ENCODE results near the gene TPPP3. TPM values are rescaled to one million over a fixed set of nuclear protein-coding genes. Genes with fewer than 3 reads are reported as not detected.

TPPP3 gene

GRCh38 chr16:67346341-67346740, 47.0 kb downstream of the TPPP3 start:
- no CpG with 5 or more reads among the region's 3 CpGs for WGBS (ENCODE audit: extremely low coverage, insufficient coverage, low lambda C conversion rate)
- Histone ChIP-seq H3K4me1 (ENCODE audit: control insufficient read depth, low read depth, low read length) (no peaks in the 10 kb centered on the region), H3K56ac (ENCODE audit: low read length) (no peak overlapping the region), H3K4me3 (ENCODE audit: low read length) (no peak overlapping the region), H3K23ac (ENCODE audit: low read length) (no peak overlapping the region), H3K4ac (ENCODE audit: low read depth, low read length) (no peak overlapping the region), H3K27ac (ENCODE audit: low read depth, low read length) (no peak overlapping the region), H3K27me3 (ENCODE audit: insufficient read depth, low read length, poor library complexity) (no peaks in the 10 kb centered on the region), H2AK5ac (ENCODE audit: low read length) (no peak overlapping the region), H2BK120ac (ENCODE audit: low read depth, low read length) (no peak overlapping the region), H3K79me2 (ENCODE audit: control insufficient read depth, insufficient read depth, low read length) (no peaks in the 10 kb centered on the region), H4K5ac (ENCODE audit: low read length) (no peak overlapping the region), H3K36me3 (ENCODE audit: control insufficient read depth, insufficient read depth, low read length) (no peaks in the 10 kb centered on the region), H3K4me2 (ENCODE audit: low read length) (no peak overlapping the region), H3K79me1 (ENCODE audit: low read length) (no peaks in the 10 kb centered on the region), H3K9ac (ENCODE audit: low read length) (no peak overlapping the region), H2BK15ac (replicated peaks; ENCODE audit: low read depth) (no peak overlapping the region), H4K8ac (ENCODE audit: low read depth, low read length) (no peak overlapping the region), H3K18ac (ENCODE audit: low read length) (no peak overlapping the region), H2BK5ac (ENCODE audit: low read length) (no peak overlapping the region)
- DNase-seq: no peak

DNA sequence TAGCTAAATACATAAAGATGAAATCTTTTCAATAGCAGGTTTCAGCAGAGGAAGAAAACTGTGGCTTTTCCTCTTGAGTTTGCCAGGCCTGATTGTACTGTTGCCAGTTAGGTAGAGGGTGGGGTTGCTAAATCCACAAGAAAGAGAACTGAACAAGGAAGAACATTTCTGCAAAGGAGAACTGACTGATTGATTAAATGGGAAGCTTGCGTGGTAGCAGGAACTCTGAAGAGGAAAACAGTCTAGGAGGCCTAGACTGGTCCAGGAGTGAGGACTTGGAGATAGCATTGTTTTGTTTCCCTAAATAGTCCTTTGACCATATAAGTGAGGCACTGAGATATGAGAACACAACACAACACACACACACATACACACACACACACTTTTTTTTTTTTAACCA, 47.9 kb downstream of the TPPP3 start:
- H3K4me2 ChIP-seq (ENCODE audit: low read length): no peak overlapping the region
- no CpG with 5 or more reads among the region's 1 CpG for WGBS (ENCODE audit: extremely low coverage, insufficient coverage, low lambda C conversion rate)
- no peaks in the 10 kb centered on the region for H3K4me1 ChIP-seq (ENCODE audit: control insufficient read depth, low read depth, low read length)
- H3K18ac ChIP-seq (ENCODE audit: low read length): no peak overlapping the region
- no peak overlapping the region for H3K4ac ChIP-seq (ENCODE audit: low read depth, low read length)
- DNase-seq: no peak
- H4K8ac ChIP-seq (ENCODE audit: low read depth, low read length): no peak overlapping the region
- no peak overlapping the region for H3K23ac ChIP-seq (ENCODE audit: low read length)
- no peak overlapping the region for H4K5ac ChIP-seq (ENCODE audit: low read length)
- H2AK5ac ChIP-seq (ENCODE audit: low read length): no peak overlapping the region
- no peaks in the 10 kb centered on the region for H3K36me3 ChIP-seq (ENCODE audit: control insufficient read depth, insufficient read depth, low read length)
- no peak overlapping the region for H3K27ac ChIP-seq (ENCODE audit: low read depth, low read length)
- H3K9ac ChIP-seq (ENCODE audit: low read length): no peak overlapping the region
- no peak overlapping the region for H2BK5ac ChIP-seq (ENCODE audit: low read length)
- no peak overlapping the region for H2BK15ac ChIP-seq (replicated peaks; ENCODE audit: low read depth)
- no peak overlapping the region for H3K4me3 ChIP-seq (ENCODE audit: low read length)
- H3K79me1 ChIP-seq (ENCODE audit: low read length): no peaks in the 10 kb centered on the region
- no peak overlapping the region for H2BK120ac ChIP-seq (ENCODE audit: low read depth, low read length)
- H3K56ac ChIP-seq (ENCODE audit: low read length): no peak overlapping the region
- H3K27me3 ChIP-seq (ENCODE audit: insufficient read depth, low read length, poor library complexity): no peaks in the 10 kb centered on the region
- H3K79me2 ChIP-seq (ENCODE audit: control insufficient read depth, insufficient read depth, low read length): no peaks in the 10 kb centered on the region

DNA sequence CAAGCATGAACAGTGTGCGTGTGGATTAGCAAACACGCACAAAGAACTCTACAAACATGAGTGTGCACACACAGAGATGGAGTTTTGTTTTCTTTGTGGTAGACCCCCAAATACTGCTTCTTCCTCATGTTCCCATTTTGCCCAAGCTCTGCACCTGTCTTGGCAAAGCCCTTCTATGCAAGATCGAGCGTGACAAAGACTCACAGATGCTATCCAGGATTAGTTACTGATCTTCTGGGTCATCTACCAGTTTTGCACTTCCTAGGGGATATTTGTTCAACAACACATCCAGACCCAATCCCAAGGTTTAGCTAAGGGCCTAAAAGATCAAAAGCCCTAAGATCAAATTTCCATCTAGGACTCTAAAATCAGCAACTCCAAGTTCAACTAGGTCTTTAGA, 50.7 kb downstream of the TPPP3 start:
- no CpG with 5 or more reads among the region's 4 CpGs for WGBS (ENCODE audit: extremely low coverage, insufficient coverage, low lambda C conversion rate)

DNA sequence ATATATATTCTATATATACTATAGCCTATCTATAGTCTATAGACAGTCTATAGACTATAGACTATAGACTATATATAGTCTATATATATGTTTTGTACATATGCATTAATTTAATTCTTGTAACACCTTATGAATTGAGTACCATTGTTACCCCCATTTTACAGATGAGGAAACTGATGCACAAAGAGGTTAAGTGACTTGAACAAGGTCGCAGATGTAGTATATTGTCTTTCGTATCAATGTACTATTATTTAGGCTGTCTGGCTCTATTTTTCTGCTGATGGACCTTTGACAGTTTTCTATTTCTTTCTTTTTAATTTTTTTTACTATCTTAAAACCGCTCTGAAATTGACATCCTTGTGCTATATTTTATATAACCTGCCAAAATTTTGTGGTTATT, 52.0 kb downstream of the TPPP3 start:
- H3K79me1 ChIP-seq (ENCODE audit: low read length): no peaks in the 10 kb centered on the region
- H3K4me1 ChIP-seq (ENCODE audit: control insufficient read depth, low read depth, low read length): no peaks in the 10 kb centered on the region
- no peak overlapping the region for H2AK5ac ChIP-seq (ENCODE audit: low read length)
- H4K5ac ChIP-seq (ENCODE audit: low read length): no peak overlapping the region
- no CpG with 5 or more reads among the region's 3 CpGs for WGBS (ENCODE audit: extremely low coverage, insufficient coverage, low lambda C conversion rate)
- no peaks in the 10 kb centered on the region for H3K79me2 ChIP-seq (ENCODE audit: control insufficient read depth, insufficient read depth, low read length)
- H3K27me3 ChIP-seq (ENCODE audit: insufficient read depth, low read length, poor library complexity): no peaks in the 10 kb centered on the region
- DNase-seq: no peak
- H2BK15ac ChIP-seq (replicated peaks; ENCODE audit: low read depth): no peak overlapping the region
- no peak overlapping the region for H3K23ac ChIP-seq (ENCODE audit: low read length)
- H2BK5ac ChIP-seq (ENCODE audit: low read length): no peak overlapping the region
- no peak overlapping the region for H3K4me3 ChIP-seq (ENCODE audit: low read length)
- H3K27ac ChIP-seq (ENCODE audit: low read depth, low read length): no peak overlapping the region
- no peaks in the 10 kb centered on the region for H3K36me3 ChIP-seq (ENCODE audit: control insufficient read depth, insufficient read depth, low read length)
- H3K4me2 ChIP-seq (ENCODE audit: low read length): no peak overlapping the region
- H3K56ac ChIP-seq (ENCODE audit: low read length): no peak overlapping the region
- no peak overlapping the region for H3K18ac ChIP-seq (ENCODE audit: low read length)
- no peak overlapping the region for H4K8ac ChIP-seq (ENCODE audit: low read depth, low read length)
- no peak overlapping the region for H3K4ac ChIP-seq (ENCODE audit: low read depth, low read length)
- no peak overlapping the region for H3K9ac ChIP-seq (ENCODE audit: low read length)
- no peak overlapping the region for H2BK120ac ChIP-seq (ENCODE audit: low read depth, low read length)

More for the DNA sequence above, 50.7 kb downstream of the TPPP3 start:
- no peak overlapping the region for H3K56ac ChIP-seq (ENCODE audit: low read length)
- H2BK15ac ChIP-seq (replicated peaks; ENCODE audit: low read depth): no peak overlapping the region
- no peak overlapping the region for H3K23ac ChIP-seq (ENCODE audit: low read length)
- no peak overlapping the region for H4K5ac ChIP-seq (ENCODE audit: low read length)
- no peak overlapping the region for H3K4me2 ChIP-seq (ENCODE audit: low read length)
- no peaks in the 10 kb centered on the region for H3K27me3 ChIP-seq (ENCODE audit: insufficient read depth, low read length, poor library complexity)
- DNase-seq: no peak
- H3K79me1 ChIP-seq (ENCODE audit: low read length): no peaks in the 10 kb centered on the region
- H3K4me3 ChIP-seq (ENCODE audit: low read length): no peak overlapping the region
- no peak overlapping the region for H2BK120ac ChIP-seq (ENCODE audit: low read depth, low read length)
- no peak overlapping the region for H3K27ac ChIP-seq (ENCODE audit: low read depth, low read length)
- no peaks in the 10 kb centered on the region for H3K4me1 ChIP-seq (ENCODE audit: control insufficient read depth, low read depth, low read length)
- no peak overlapping the region for H4K8ac ChIP-seq (ENCODE audit: low read depth, low read length)
- H3K18ac ChIP-seq (ENCODE audit: low read length): no peak overlapping the region
- H3K9ac ChIP-seq (ENCODE audit: low read length): no peak overlapping the region
- H3K36me3 ChIP-seq (ENCODE audit: control insufficient read depth, insufficient read depth, low read length): no peaks in the 10 kb centered on the region
- H2BK5ac ChIP-seq (ENCODE audit: low read length): no peak overlapping the region
- no peak overlapping the region for H3K4ac ChIP-seq (ENCODE audit: low read depth, low read length)
- H2AK5ac ChIP-seq (ENCODE audit: low read length): no peak overlapping the region
- H3K79me2 ChIP-seq (ENCODE audit: control insufficient read depth, insufficient read depth, low read length): no peaks in the 10 kb centered on the region

Small RNA genes lying within 50 kb of the gene (small RNA-seq; reads per million reads assigned to genes)
- gene RNU1-123P (ENCODE audit: insufficient read depth): not detected

Measured in mesendoderm (in vitro differentiated cells).